ENCODE results near the gene SIRPA. TPM values are rescaled to one million over a fixed set of nuclear protein-coding genes. Genes with fewer than 3 reads are reported as not detected.

The SIRPA gene
- total RNA-seq, 2 donors from 2014 or later = 38.4 to 46.2 TPM

- intact Hi-C loops (cut with DNase I) = no loop called here
- ATAC-seq = no peak
- no peak for DNase-seq
Measured at GRCh38 chr20:1939270-1939595, 44.0 kb downstream of the SIRPA start.

GRCh38 chr20:1940581-1940980, 45.4 kb downstream of the SIRPA start:
- intact Hi-C loops (cut with DNase I) = no loop called here
- ATAC-seq (no peak), DNase-seq (no peak)

- intact Hi-C loops (cut with DNase I) = no loop called here
- ATAC-seq = peak; percentile 4 to 46
Measured at GRCh38 chr20:1941226-1941625, 46.0 kb downstream of the SIRPA start.

GRCh38 chr20:1942061-1942460, 46.9 kb downstream of the SIRPA start:
- ATAC-seq (peak; percentile 12 to 57), DNase-seq (no peak)
- intact Hi-C loops (cut with DNase I) = no loop called here

More at GRCh38 chr20:1941226-1941625, 46.0 kb downstream of the SIRPA start:
- DNase-seq = peak; percentile 37

- no peak for ATAC-seq
- no peak for DNase-seq
- intact Hi-C loops (cut with DNase I) = no loop called here
Measured at GRCh38 chr20:1942486-1943274, 47.5 kb downstream of the SIRPA start.

- DNase-seq = peak; percentile 67
- ATAC-seq = peak; percentile 24 to 47
- intact Hi-C loops (cut with DNase I) = no loop called here
Measured at GRCh38 chr20:1943275-1944002, 48.2 kb downstream of the SIRPA start.

GRCh38 chr20:1944345-1945091, 49.3 kb downstream of the SIRPA start:
- DNase-seq (no peak), ATAC-seq (no peak)
- intact Hi-C loops (cut with DNase I) = no loop called here

- ATAC-seq (peak; percentile 56 to 67), DNase-seq (peak; percentile 76)
- intact Hi-C loops (cut with DNase I) = no loop called here
Measured at GRCh38 chr20:1945134-1945618, 50.0 kb downstream of the SIRPA start.

- no peak for DNase-seq
- intact Hi-C loops (cut with DNase I) = no loop called here
Measured at GRCh38 chr20:1945660-1946059, 50.5 kb downstream of the SIRPA start.

GRCh38 chr20:1946442-1946761, 51.2 kb downstream of the SIRPA start:
- ATAC-seq (no peak), DNase-seq (no peak)
- intact Hi-C loops (cut with DNase I) = no loop called here

More at GRCh38 chr20:1945660-1946059, 50.5 kb downstream of the SIRPA start:
- ATAC-seq = no peak

- intact Hi-C loops (cut with DNase I) = no loop called here
- DNase-seq (peak; percentile 54), ATAC-seq (peak; percentile 9 to 24)
Measured at GRCh38 chr20:1946762-1947534, 51.7 kb downstream of the SIRPA start.

- ATAC-seq (no peak), DNase-seq (no peak)
- intact Hi-C loops (cut with DNase I) = no loop called here
Measured at GRCh38 chr20:1947535-1947846, 52.3 kb downstream of the SIRPA start.

GRCh38 chr20:1949347-1950100, 54.3 kb downstream of the SIRPA start:
- ATAC-seq (no peak), DNase-seq (no peak)
- intact Hi-C loops (cut with DNase I) = no loop called here

- ATAC-seq = no peak
- intact Hi-C loops (cut with DNase I) = no loop called here
- DNase-seq = no peak
Measured at GRCh38 chr20:1950836-1951235, 55.6 kb downstream of the SIRPA start.

GRCh38 chr20:1951436-1952115, 56.4 kb downstream of the SIRPA start:
- no peak for ATAC-seq
- no peak for DNase-seq
- intact Hi-C loops (cut with DNase I) = no loop called here

GRCh38 chr20:1952737-1953530, 57.7 kb downstream of the SIRPA start:
- intact Hi-C loops (cut with DNase I) = no loop called here
- ATAC-seq (no peak), DNase-seq (no peak)

- intact Hi-C loops (cut with DNase I) = no loop called here
- ATAC-seq = no peak
- DNase-seq = no peak
Measured at GRCh38 chr20:1953621-1954020, 58.4 kb downstream of the SIRPA start.

Measured in left cardiac atrium (tissue), 4 donors.